H1 (cell line): Measurements from ENCODE around the gene CLEC1A. TPM values are rescaled to one million over a fixed set of nuclear protein-coding genes. Genes with fewer than 3 reads are reported as not detected.
A peak's percentile ranks its signal among the peaks of the same experiment; 100 is the strongest.

Experiments used
- BACH1 ChIP-seq: IDR thresholded peaks from 2 replicates; pipeline ENCODE4 v1.6.1; 2012; ENCODE audit warnings: low read length, improper control_type of control experiment
- RAD21 ChIP-seq, 2 experiments: IDR thresholded peaks in 1 of 2; conservative IDR thresholded peaks in 1 of 2; 2 replicates each; pipeline ENCODE4 v1.6.1; 2011; ENCODE audit warnings: low read depth in 2 of 2, low read length in 2 of 2, improper control_type of control experiment in 1 of 2, inconsistent platforms in 1 of 2, mild to moderate bottlenecking in 1 of 2, moderate library complexity in 1 of 2
- RBBP5 ChIP-seq: IDR thresholded peaks from 2 replicates; pipeline ENCODE4 v1.7.1; 2012; ENCODE audit warnings: low read depth, mild to moderate bottlenecking, inconsistent platforms, low read length, moderate library complexity, borderline replicate concordance
- polyA plus RNA-seq, 7 experiments: library from polyadenylated mRNA; depleted of rRNA in 3 of 7; stranded (reverse) in 5 of 7; unstranded in 2 of 7; fragments of >200 nt in 5 of 7; fragments of 200-250 nt in 2 of 7; gene quantifications; 1 replicate in 5 of 7; 2 replicates in 1 of 7; 4 replicates in 1 of 7; pipeline versions ENCODE4 v1.2.1 to v1.2.3, GENCODE V29; 2011 to 2013; ENCODE audit warnings: missing spikeins in 2 of 7, mixed read lengths in 2 of 7
- total RNA-seq: library from RNA; stranded (reverse); fragmentation: NEBNext Ultra II Directional; extraction: Animal tissue kit (Norgen Biotek cat#: 25700); gene quantifications from 2 replicates; pipeline ENCODE4 v1.2.1, GENCODE V29; 2021
- TF ChIP-seq, protein P1 (sequence below): fragments of 300-600 bp; sonication (generic); IDR thresholded peaks from 2 replicates; pipeline ENCODE4 v1.7.1; 2012; ENCODE audit warnings: low read length, moderate library complexity, mild to moderate bottlenecking, inconsistent platforms; ENCODE audit not compliant: insufficient replicate concordance
- TF ChIP-seq, protein P2 (sequence below): IDR thresholded peaks from 2 replicates; pipeline ENCODE4 v1.6.1; 2011; ENCODE audit warnings: low read depth, mild to moderate bottlenecking, low read length; ENCODE audit not compliant: insufficient read depth
- TF ChIP-seq, protein P3 (sequence below), 3 experiments: IDR thresholded peaks; 1 replicate in 2 of 3; 2 replicates in 1 of 3; pipeline versions ENCODE4 v1.5.1 to v1.6.1; 2011; ENCODE audit warnings: low read length in 3 of 3, mild to moderate bottlenecking in 3 of 3, inconsistent platforms in 2 of 3, low read depth in 1 of 3, moderate library complexity in 1 of 3; ENCODE audit not compliant: insufficient read depth in 1 of 3; ENCODE audit errors: control extremely low read depth in 1 of 3

Gene CLEC1A
- total and polyA plus RNA-seq, 2 of the 8 experiments (the other 6 are each of a cell fraction or from before 2014, with no cell fraction given), result 0.20 TPM; not detected in 1

DNA sequence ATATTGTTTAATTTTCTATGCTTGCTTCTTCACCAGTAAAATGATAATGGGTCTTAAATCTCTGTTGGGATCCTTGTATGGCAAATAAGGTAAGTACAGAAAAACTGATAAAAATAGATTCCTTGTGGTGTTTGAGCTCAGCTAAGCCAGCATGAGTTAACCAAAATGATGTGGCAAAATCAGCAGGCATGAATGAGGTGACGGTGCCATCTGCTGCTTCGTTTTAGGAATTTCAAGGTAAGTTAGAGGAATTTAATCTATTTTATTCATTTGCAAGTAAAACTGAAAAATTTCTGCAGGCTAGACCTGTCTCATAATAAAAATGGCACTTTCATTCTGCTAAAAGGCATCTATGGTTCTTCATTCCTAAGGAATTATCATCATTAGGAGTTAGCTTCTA, 41.2 kb upstream of the CLEC1A start (continued):
- TF ChIP-seq, protein P1, sequence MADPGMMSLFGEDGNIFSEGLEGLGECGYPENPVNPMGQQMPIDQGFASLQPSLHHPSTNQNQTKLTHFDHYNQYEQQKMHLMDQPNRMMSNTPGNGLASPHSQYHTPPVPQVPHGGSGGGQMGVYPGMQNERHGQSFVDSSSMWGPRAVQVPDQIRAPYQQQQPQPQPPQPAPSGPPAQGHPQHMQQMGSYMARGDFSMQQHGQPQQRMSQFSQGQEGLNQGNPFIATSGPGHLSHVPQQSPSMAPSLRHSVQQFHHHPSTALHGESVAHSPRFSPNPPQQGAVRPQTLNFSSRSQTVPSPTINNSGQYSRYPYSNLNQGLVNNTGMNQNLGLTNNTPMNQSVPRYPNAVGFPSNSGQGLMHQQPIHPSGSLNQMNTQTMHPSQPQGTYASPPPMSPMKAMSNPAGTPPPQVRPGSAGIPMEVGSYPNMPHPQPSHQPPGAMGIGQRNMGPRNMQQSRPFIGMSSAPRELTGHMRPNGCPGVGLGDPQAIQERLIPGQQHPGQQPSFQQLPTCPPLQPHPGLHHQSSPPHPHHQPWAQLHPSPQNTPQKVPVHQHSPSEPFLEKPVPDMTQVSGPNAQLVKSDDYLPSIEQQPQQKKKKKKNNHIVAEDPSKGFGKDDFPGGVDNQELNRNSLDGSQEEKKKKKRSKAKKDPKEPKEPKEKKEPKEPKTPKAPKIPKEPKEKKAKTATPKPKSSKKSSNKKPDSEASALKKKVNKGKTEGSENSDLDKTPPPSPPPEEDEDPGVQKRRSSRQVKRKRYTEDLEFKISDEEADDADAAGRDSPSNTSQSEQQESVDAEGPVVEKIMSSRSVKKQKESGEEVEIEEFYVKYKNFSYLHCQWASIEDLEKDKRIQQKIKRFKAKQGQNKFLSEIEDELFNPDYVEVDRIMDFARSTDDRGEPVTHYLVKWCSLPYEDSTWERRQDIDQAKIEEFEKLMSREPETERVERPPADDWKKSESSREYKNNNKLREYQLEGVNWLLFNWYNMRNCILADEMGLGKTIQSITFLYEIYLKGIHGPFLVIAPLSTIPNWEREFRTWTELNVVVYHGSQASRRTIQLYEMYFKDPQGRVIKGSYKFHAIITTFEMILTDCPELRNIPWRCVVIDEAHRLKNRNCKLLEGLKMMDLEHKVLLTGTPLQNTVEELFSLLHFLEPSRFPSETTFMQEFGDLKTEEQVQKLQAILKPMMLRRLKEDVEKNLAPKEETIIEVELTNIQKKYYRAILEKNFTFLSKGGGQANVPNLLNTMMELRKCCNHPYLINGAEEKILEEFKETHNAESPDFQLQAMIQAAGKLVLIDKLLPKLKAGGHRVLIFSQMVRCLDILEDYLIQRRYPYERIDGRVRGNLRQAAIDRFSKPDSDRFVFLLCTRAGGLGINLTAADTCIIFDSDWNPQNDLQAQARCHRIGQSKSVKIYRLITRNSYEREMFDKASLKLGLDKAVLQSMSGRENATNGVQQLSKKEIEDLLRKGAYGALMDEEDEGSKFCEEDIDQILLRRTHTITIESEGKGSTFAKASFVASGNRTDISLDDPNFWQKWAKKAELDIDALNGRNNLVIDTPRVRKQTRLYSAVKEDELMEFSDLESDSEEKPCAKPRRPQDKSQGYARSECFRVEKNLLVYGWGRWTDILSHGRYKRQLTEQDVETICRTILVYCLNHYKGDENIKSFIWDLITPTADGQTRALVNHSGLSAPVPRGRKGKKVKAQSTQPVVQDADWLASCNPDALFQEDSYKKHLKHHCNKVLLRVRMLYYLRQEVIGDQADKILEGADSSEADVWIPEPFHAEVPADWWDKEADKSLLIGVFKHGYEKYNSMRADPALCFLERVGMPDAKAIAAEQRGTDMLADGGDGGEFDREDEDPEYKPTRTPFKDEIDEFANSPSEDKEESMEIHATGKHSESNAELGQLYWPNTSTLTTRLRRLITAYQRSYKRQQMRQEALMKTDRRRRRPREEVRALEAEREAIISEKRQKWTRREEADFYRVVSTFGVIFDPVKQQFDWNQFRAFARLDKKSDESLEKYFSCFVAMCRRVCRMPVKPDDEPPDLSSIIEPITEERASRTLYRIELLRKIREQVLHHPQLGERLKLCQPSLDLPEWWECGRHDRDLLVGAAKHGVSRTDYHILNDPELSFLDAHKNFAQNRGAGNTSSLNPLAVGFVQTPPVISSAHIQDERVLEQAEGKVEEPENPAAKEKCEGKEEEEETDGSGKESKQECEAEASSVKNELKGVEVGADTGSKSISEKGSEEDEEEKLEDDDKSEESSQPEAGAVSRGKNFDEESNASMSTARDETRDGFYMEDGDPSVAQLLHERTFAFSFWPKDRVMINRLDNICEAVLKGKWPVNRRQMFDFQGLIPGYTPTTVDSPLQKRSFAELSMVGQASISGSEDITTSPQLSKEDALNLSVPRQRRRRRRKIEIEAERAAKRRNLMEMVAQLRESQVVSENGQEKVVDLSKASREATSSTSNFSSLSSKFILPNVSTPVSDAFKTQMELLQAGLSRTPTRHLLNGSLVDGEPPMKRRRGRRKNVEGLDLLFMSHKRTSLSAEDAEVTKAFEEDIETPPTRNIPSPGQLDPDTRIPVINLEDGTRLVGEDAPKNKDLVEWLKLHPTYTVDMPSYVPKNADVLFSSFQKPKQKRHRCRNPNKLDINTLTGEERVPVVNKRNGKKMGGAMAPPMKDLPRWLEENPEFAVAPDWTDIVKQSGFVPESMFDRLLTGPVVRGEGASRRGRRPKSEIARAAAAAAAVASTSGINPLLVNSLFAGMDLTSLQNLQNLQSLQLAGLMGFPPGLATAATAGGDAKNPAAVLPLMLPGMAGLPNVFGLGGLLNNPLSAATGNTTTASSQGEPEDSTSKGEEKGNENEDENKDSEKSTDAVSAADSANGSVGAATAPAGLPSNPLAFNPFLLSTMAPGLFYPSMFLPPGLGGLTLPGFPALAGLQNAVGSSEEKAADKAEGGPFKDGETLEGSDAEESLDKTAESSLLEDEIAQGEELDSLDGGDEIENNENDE, result no peak
- TF ChIP-seq, protein P2, sequence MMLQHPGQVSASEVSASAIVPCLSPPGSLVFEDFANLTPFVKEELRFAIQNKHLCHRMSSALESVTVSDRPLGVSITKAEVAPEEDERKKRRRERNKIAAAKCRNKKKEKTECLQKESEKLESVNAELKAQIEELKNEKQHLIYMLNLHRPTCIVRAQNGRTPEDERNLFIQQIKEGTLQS, result no peak
- TF ChIP-seq, protein P3, sequence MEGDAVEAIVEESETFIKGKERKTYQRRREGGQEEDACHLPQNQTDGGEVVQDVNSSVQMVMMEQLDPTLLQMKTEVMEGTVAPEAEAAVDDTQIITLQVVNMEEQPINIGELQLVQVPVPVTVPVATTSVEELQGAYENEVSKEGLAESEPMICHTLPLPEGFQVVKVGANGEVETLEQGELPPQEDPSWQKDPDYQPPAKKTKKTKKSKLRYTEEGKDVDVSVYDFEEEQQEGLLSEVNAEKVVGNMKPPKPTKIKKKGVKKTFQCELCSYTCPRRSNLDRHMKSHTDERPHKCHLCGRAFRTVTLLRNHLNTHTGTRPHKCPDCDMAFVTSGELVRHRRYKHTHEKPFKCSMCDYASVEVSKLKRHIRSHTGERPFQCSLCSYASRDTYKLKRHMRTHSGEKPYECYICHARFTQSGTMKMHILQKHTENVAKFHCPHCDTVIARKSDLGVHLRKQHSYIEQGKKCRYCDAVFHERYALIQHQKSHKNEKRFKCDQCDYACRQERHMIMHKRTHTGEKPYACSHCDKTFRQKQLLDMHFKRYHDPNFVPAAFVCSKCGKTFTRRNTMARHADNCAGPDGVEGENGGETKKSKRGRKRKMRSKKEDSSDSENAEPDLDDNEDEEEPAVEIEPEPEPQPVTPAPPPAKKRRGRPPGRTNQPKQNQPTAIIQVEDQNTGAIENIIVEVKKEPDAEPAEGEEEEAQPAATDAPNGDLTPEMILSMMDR (IDR thresholded peaks at IDR 0.05; ENCODE audit: control extremely low read depth in 1 of 3, insufficient read depth in 1 of 3, low read depth in 1 of 3, low read length in 3 of 3), result peak in 2 of 3 experiments; percentile 56 to 80; a peak in 3 of 4 replicates
- TF ChIP-seq BACH1 (peak; percentile 78), RAD21 (IDR thresholded peaks at IDR 0.05 in 1 of 2, conservative IDR thresholded peaks at IDR 0.05 in 1 of 2; ENCODE audit: low read depth in 2 of 2, low read length in 2 of 2) (peak; percentile 95 to 97), RBBP5 (no peak)
- TF ChIP-seq, all 59 proteins: peak for 4
